CD14-positive monocyte (primary cell): ENCODE results near the gene TAF1C. TPM values are rescaled to one million over a fixed set of nuclear protein-coding genes. Genes with fewer than 3 reads are reported as not detected.
A peak's percentile ranks its signal among the peaks of the same experiment; 100 is the strongest.

ENCODE experiments used
- DNase-seq, 3 donors: peaks; one replicate each; pipeline ENCODE4 v3.0.0-alpha.2; 2011 to 2022
- H2AFZ ChIP-seq: 2 replicates; pipeline ENCODE4 v1.6.0; 2012; ENCODE audit warnings: mild to moderate bottlenecking, low read depth, low read length, inconsistent platforms; ENCODE audit not compliant: insufficient read depth, poor library complexity, severe bottlenecking
- H3K27ac ChIP-seq, 2 donors: 1 replicate in 1 of 2; 2 replicates in 1 of 2; pipeline ENCODE4 v1.5.1; 2012 to 2013; ENCODE audit warnings: low read length in 2 of 2, control low read depth in 1 of 2, inconsistent platforms in 1 of 2, low read depth in 1 of 2, mild to moderate bottlenecking in 1 of 2
- H3K27me3 ChIP-seq, 2 donors: one replicate each; pipeline versions ENCODE4 v1.6.0 to v1.6.1; 2011 to 2013; ENCODE audit warnings: low read length in 2 of 2; ENCODE audit not compliant: control insufficient read depth in 2 of 2, insufficient read depth in 2 of 2
- H3K36me3 ChIP-seq, 2 donors: replicated peaks in 1 of 2; 1 replicate in 1 of 2; 2 replicates in 1 of 2; pipeline versions ENCODE4 v1.5.1 to v1.6.1; 2012 to 2013; ENCODE audit warnings: low read length in 2 of 2, control low read depth in 1 of 2, inconsistent platforms in 1 of 2, mild to moderate bottlenecking in 1 of 2; ENCODE audit not compliant: insufficient read depth in 2 of 2, control insufficient read depth in 1 of 2
- H3K4me1 ChIP-seq, 2 donors: 1 replicate in 1 of 2; 2 replicates in 1 of 2; pipeline versions ENCODE4 v1.5.1 to v1.6.1; 2012 to 2013; ENCODE audit warnings: low read length in 2 of 2, control low read depth in 1 of 2, inconsistent platforms in 1 of 2, mild to moderate bottlenecking in 1 of 2, moderate library complexity in 1 of 2; ENCODE audit not compliant: insufficient read depth in 2 of 2, control insufficient read depth in 1 of 2
- H3K4me2 ChIP-seq: replicated peaks from 2 replicates; pipeline ENCODE3; 2012; ENCODE audit warnings: low read length, moderate library complexity, mild to moderate bottlenecking; ENCODE audit not compliant: poor library complexity, severe bottlenecking; ENCODE audit errors: extremely low read depth
- H3K4me3 ChIP-seq, 3 experiments: fragments of 200-600 bp in 1 of 3; sonication (generic) in 1 of 3; replicated peaks in 1 of 3; 1 replicate in 2 of 3; 2 replicates in 1 of 3; pipeline ENCODE4 v1.5.1; 2011 to 2013; ENCODE audit warnings: low read length in 3 of 3, mild to moderate bottlenecking in 3 of 3, control low read depth in 2 of 3, low read depth in 2 of 3, inconsistent platforms in 1 of 3, moderate library complexity in 1 of 3
- H3K79me2 ChIP-seq: 2 replicates; pipeline ENCODE4 v1.6.0; 2012; ENCODE audit warnings: mild to moderate bottlenecking, control low read depth, inconsistent platforms, low read length, moderate library complexity; ENCODE audit not compliant: insufficient read depth
- H3K9ac ChIP-seq: 2 replicates; pipeline ENCODE4 v1.6.0; 2017; ENCODE audit warnings: low read length, mild to moderate bottlenecking; ENCODE audit not compliant: insufficient read depth, poor library complexity, severe bottlenecking
- H3K9me3 ChIP-seq, 2 donors: replicated peaks in 1 of 2; 1 replicate in 1 of 2; 2 replicates in 1 of 2; pipeline versions ENCODE4 v1.5.1 to v1.6.1; 2012 to 2013; ENCODE audit warnings: low read length in 2 of 2, control low read depth in 1 of 2; ENCODE audit not compliant: control insufficient read depth in 1 of 2, insufficient read depth in 1 of 2
- H4K20me1 ChIP-seq: 2 replicates; pipeline ENCODE4 v1.6.0; 2012; ENCODE audit warnings: mild to moderate bottlenecking, low read length, control low read depth, moderate library complexity; ENCODE audit not compliant: insufficient read depth
- H3K27ac Mint-ChIP-seq, 7 donors: one replicate each; pipeline ENCODE4 v1.8.0; 2020; ENCODE audit warnings: mild to moderate bottlenecking in 7 of 7, mixed read lengths in 7 of 7, moderate library complexity in 6 of 7, inconsistent platforms in 2 of 7
- H3K27me3 Mint-ChIP-seq, 3 donors: one replicate each; pipeline ENCODE4 v1.8.0; 2021 to 2022; ENCODE audit warnings: low read depth in 3 of 3, mild to moderate bottlenecking in 3 of 3, mixed read lengths in 3 of 3, moderate library complexity in 3 of 3, inconsistent platforms in 1 of 3
- H3K36me3 Mint-ChIP-seq, 2 donors: one replicate each; pipeline ENCODE4 v1.8.0; 2020; ENCODE audit warnings: mixed read lengths in 2 of 2, inconsistent platforms in 1 of 2, mild to moderate bottlenecking in 1 of 2
- H3K4me1 Mint-ChIP-seq: one replicate; pipeline ENCODE4 v1.8.0; 2020; ENCODE audit warnings: mild to moderate bottlenecking, mixed read lengths
- H3K4me3 Mint-ChIP-seq, 2 donors: one replicate each; pipeline ENCODE4 v1.8.0; 2020; ENCODE audit warnings: mild to moderate bottlenecking in 2 of 2, mixed read lengths in 2 of 2, moderate library complexity in 1 of 2
- H3K9me3 Mint-ChIP-seq, 7 donors: one replicate each; pipeline ENCODE4 v1.8.0; 2020 to 2022; ENCODE audit warnings: mixed read lengths in 7 of 7, mild to moderate bottlenecking in 6 of 7, moderate library complexity in 6 of 7, inconsistent platforms in 2 of 7
- WGBS: methylation state at CpG from one replicate; pipeline ENCODE4 v1.1.5; 2013; ENCODE audit warnings: missing lambda C conversion rate; ENCODE audit not compliant: insufficient coverage; 5-methylcytosine and 5-hydroxymethylcytosine counted together
- intact Hi-C, 2 donors: fragments of 100-400 bp; cut with micrococcal nuclease; formaldehyde crosslinking; loops; one replicate each; pipeline versions ENCODE4 v1.15.0 to v1.15.1; 2023
- polyA plus RNA-seq, 3 donors: library from polyadenylated mRNA; depleted of rRNA in 1 of 3; unstranded in 2 of 3; stranded (reverse) in 1 of 3; fragments of 300-500 nt in 2 of 3; fragments of >200 nt in 1 of 3; fragmentation: Illumina TruSeq in 2 of 3; gene quantifications; 1 replicate in 2 of 3; 2 replicates in 1 of 3; pipeline ENCODE4 v1.2.3, GENCODE V29; 2012 to 2021
- TF ChIP-seq, protein P1 (sequence below): fragments of 200-600 bp; IDR thresholded peaks from one replicate; pipeline ENCODE4 v1.8.0; 2022; ENCODE audit warnings: antibody characterized with exemption, mild to moderate bottlenecking

Gene TAF1C
- polyA plus RNA-seq, 3 donors = 4.0 to 126 (median 4.5) TPM

DNA sequence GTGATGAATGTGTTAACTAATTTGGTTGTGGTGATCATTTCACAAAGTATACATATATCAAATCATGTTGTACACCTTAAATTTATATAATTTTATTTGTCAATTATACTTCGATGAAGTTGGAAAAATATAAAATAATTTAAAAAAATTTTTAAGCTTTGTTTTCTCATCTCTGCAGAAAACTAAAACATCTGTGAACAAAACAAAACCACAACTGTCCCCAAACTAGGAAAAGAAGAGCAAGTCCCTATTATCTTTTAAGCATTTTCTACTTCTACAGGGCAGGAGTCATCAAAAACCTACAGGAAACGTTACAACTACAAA lies 48.4 kb downstream of the TAF1C start:
- Histone ChIP-seq H3K79me2 (peaks cover 35% of the 10 kb centered on the region), H3K4me3 (no peak overlapping the region), H3K27me3 (no peaks in the 10 kb centered on the region), H3K4me2 (no peak overlapping the region), H4K20me1 (peaks cover 5% of the 10 kb centered on the region), H3K36me3 (no peaks in the 10 kb centered on the region), H3K4me1 (no peaks in the 10 kb centered on the region), H2AFZ (no peak overlapping the region), H3K9me3 (no peaks in the 10 kb centered on the region), H3K9ac (no peak overlapping the region), H3K27ac (no peak overlapping the region)
- DNase-seq = no peak
- H3K4me3 Mint-ChIP-seq = no peak overlapping the region
- TF ChIP-seq, protein P1, sequence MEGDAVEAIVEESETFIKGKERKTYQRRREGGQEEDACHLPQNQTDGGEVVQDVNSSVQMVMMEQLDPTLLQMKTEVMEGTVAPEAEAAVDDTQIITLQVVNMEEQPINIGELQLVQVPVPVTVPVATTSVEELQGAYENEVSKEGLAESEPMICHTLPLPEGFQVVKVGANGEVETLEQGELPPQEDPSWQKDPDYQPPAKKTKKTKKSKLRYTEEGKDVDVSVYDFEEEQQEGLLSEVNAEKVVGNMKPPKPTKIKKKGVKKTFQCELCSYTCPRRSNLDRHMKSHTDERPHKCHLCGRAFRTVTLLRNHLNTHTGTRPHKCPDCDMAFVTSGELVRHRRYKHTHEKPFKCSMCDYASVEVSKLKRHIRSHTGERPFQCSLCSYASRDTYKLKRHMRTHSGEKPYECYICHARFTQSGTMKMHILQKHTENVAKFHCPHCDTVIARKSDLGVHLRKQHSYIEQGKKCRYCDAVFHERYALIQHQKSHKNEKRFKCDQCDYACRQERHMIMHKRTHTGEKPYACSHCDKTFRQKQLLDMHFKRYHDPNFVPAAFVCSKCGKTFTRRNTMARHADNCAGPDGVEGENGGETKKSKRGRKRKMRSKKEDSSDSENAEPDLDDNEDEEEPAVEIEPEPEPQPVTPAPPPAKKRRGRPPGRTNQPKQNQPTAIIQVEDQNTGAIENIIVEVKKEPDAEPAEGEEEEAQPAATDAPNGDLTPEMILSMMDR = no peak
- peaks cover 0 to 2% (median 0%) of the 10 kb centered on the region in 3 donors for H3K27me3 Mint-ChIP-seq
- intact Hi-C loops = no loop called here
- H3K27ac Mint-ChIP-seq = no peak overlapping the region
- H3K36me3 Mint-ChIP-seq = peaks cover 16 to 18% of the 10 kb centered on the region in 2 donors
- WGBS = no CpG with 5 or more reads among the region's 2 CpGs
- H3K4me1 Mint-ChIP-seq = peaks cover 4% of the 10 kb centered on the region
- peaks cover 0 to 2% (median 0%) of the 10 kb centered on the region in 7 donors for H3K9me3 Mint-ChIP-seq

DNA sequence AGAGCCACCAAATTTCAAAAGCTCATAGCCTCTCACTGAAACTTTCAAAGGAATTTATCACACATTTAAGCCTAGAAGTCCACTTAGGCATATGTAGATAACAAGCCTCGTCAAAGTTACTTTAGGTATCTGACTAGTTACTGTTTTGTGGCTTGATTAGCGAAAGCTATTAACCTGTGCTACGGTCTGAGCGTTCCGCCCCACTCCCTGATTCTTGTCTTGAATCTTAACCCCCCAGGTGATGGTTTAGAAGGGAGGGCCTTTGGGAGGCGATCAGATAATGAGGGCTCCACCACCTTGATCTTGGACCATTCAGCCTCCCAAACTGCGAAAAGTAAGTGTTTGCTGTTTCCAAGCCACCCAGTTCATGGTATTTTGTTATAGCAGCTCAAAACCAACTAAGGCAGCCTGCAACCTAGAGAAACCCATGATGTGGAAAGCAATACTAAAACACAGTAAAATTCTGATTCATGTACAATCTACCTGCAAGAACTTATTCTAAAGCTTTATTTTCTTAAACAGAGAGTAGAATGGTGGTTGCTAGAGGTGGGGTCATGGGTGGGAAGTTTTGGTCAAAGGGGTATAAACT lies 49.0 kb downstream of the TAF1C start:
- H3K27me3 ChIP-seq = no peaks in the 10 kb centered on the region
- H2AFZ ChIP-seq = no peak overlapping the region
- no peak overlapping the region for H3K9ac ChIP-seq
- intact Hi-C loops = no loop called here
- no peaks in the 10 kb centered on the region for H3K4me1 ChIP-seq
- no peaks in the 10 kb centered on the region for H3K36me3 ChIP-seq
- H3K4me3 Mint-ChIP-seq = no peak overlapping the region
- H3K4me3 ChIP-seq = no peak overlapping the region
- H3K27me3 Mint-ChIP-seq = peaks cover 0 to 2% (median 0%) of the 10 kb centered on the region in 3 donors
- TF ChIP-seq, protein P1 = no peak
- peaks cover 29% of the 10 kb centered on the region for H3K79me2 ChIP-seq
- 100% methylated on average over 1 of the region's 7 CpGs for WGBS
- H3K4me1 Mint-ChIP-seq = peaks cover 4% of the 10 kb centered on the region
- DNase-seq = no peak
- H3K4me2 ChIP-seq = no peak overlapping the region
- peaks cover 16 to 17% of the 10 kb centered on the region in 2 donors for H3K36me3 Mint-ChIP-seq
- H3K9me3 ChIP-seq = no peaks in the 10 kb centered on the region
- no peak overlapping the region for H3K27ac ChIP-seq
- H3K9me3 Mint-ChIP-seq = peaks cover 0 to 2% (median 0%) of the 10 kb centered on the region in 7 donors
- peak overlapping the region in 1 of 7 donors; percentile 24 for H3K27ac Mint-ChIP-seq
- H4K20me1 ChIP-seq = peaks cover 5% of the 10 kb centered on the region
